ENCODE data around the gene GOLGA7B. TPM values are rescaled to one million over a fixed set of nuclear protein-coding genes. Genes with fewer than 3 reads are reported as not detected.

The GOLGA7B gene
- total and polyA plus RNA-seq, 9 of the 15 experiments (the other 6 are each of a cell fraction or from before 2014, with no cell fraction given), result 0.03 to 0.07 (median 0.04) TPM; not detected in 3

DNA sequence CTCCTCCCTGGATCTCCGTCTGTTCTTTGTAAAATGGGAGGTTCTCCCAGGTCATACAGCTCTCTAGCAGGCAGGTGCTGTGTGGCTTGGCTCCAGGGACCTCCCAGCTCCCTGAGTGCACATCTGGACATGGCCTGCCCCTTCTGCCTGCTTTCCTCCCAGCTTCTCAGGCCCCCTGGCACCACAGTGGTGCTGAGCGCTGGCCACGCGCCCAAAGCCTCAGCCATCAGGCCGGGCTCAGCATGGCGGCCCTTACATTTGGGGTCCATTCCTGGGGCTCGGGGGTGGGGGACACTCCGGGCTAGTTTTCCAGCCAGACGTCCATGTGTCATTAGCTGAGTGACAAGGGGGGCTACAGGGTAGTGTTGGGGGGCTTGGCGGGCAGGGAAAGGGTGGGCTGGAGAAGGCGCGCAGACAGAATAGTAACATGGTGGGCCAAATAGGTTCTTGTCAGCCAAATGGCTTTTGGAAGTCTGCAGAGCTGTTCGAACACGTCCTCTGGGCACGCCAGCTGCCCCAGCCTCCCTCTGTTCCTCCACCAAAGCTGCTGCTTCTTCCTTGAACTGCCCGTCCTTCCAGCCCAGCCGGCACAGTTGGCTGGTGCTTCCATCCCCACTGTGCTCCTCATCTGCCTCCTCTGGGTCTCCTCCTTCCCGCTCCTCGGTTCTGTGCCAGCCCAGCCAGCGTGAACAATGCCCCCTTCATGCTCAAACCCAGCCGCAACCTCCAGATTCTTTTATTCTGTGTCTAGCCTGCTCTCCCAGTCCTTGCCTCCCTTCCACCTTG is 65.9 kb downstream of the GOLGA7B start:
- ATAC-seq (no peak), DNase-seq (ENCODE audit: extremely low read depth in 1 of 4, low spot score in 3 of 4) (no peak), FAIRE-seq (no peak)
- CTCF ChIA-PET (ENCODE audit: low intra/inter-chr PET ratio), result interaction anchor here (0.6 to 1.6 kb wide), 4 partner anchors 113 to 749 kb away, joined by 3 to 9 read pairs (median 4); no protein-coding TSS in a partner anchor
- Histone ChIP-seq H3K9ac (ENCODE audit: insufficient read depth in 1 of 2, low read depth in 2 of 2, low read length in 2 of 2) (no peak overlapping the region), H3K36me3 (ENCODE audit: control insufficient read depth, insufficient read depth, low read length) (no peaks in the 10 kb centered on the region), H3K9me3 (replicated peaks; ENCODE audit: control insufficient read depth, insufficient read depth, low read depth, low read length) (no peaks in the 10 kb centered on the region), H4K20me1 (replicated peaks; ENCODE audit: control insufficient read depth, insufficient read depth, low read length) (0 out of 2 replicates have a peak, but pooled peaks cover 5% of the 10 kb centered on the region), H3K4me2 (ENCODE audit: insufficient read depth, low read length) (no peak overlapping the region), H3K79me2 (ENCODE audit: control insufficient read depth, insufficient read depth, low read length) (no peaks in the 10 kb centered on the region), H3K27me3 (ENCODE audit: control insufficient read depth in 2 of 2, insufficient read depth in 2 of 2, low read length in 2 of 2) (peaks cover 0 to 21% of the 10 kb centered on the region in 2 experiments; a peak in 2 of 5 replicates), H3K9me1 (ENCODE audit: control insufficient read depth, insufficient read depth, low read length) (no peaks in the 10 kb centered on the region), H2AFZ (ENCODE audit: low read depth, low read length) (no peak overlapping the region), H3K4me1 (replicated peaks in 1 of 2; ENCODE audit: control insufficient read depth in 2 of 2, insufficient read depth in 2 of 2, low read length in 2 of 2) (peaks cover 0 to 8% of the 10 kb centered on the region in 2 experiments; a peak in 2 of 5 replicates), H3K4me3 (no peak overlapping the region), H3K27ac (ENCODE audit: extremely low read depth, low read depth, low read length) (no peak overlapping the region)
- BruUV-seq (replicated peaks), result no TSS peak
- POLR2A ChIA-PET, result interaction anchor here (0.6 kb wide), 1 partner anchor 130 kb away, joined by 3 read pairs; no protein-coding TSS in a partner anchor
- in situ Hi-C loops (cut with MboI) (loop anchor here (25.0 kb wide), 1 partner anchor 397 kb away; no protein-coding TSS in a partner anchor), intact Hi-C loops (cut with micrococcal nuclease) (loop anchor here (2.0 to 10.0 kb wide), 2 partner anchors 125 to 389 kb away; no protein-coding TSS in a partner anchor)
- WGBS (ENCODE audit: insufficient coverage, low coverage, missing lambda C conversion rate), result 14% methylated on average over 15 of the region's 21 CpGs
- TF ChIP-seq, protein P1, sequence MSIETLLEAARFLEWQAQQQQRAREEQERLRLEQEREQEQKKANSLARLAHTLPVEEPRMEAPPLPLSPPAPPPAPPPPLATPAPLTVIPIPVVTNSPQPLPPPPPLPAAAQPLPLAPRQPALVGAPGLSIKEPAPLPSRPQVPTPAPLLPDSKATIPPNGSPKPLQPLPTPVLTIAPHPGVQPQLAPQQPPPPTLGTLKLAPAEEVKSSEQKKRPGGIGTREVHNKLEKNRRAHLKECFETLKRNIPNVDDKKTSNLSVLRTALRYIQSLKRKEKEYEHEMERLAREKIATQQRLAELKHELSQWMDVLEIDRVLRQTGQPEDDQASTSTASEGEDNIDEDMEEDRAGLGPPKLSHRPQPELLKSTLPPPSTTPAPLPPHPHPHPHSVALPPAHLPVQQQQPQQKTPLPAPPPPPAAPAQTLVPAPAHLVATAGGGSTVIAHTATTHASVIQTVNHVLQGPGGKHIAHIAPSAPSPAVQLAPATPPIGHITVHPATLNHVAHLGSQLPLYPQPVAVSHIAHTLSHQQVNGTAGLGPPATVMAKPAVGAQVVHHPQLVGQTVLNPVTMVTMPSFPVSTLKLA (conservative IDR thresholded peaks at IDR 0.05), result no peak
- TF ChIP-seq TRIM24 (IDR thresholded peaks at IDR 0.05), result no peak
- TF ChIP-seq, protein P2, sequence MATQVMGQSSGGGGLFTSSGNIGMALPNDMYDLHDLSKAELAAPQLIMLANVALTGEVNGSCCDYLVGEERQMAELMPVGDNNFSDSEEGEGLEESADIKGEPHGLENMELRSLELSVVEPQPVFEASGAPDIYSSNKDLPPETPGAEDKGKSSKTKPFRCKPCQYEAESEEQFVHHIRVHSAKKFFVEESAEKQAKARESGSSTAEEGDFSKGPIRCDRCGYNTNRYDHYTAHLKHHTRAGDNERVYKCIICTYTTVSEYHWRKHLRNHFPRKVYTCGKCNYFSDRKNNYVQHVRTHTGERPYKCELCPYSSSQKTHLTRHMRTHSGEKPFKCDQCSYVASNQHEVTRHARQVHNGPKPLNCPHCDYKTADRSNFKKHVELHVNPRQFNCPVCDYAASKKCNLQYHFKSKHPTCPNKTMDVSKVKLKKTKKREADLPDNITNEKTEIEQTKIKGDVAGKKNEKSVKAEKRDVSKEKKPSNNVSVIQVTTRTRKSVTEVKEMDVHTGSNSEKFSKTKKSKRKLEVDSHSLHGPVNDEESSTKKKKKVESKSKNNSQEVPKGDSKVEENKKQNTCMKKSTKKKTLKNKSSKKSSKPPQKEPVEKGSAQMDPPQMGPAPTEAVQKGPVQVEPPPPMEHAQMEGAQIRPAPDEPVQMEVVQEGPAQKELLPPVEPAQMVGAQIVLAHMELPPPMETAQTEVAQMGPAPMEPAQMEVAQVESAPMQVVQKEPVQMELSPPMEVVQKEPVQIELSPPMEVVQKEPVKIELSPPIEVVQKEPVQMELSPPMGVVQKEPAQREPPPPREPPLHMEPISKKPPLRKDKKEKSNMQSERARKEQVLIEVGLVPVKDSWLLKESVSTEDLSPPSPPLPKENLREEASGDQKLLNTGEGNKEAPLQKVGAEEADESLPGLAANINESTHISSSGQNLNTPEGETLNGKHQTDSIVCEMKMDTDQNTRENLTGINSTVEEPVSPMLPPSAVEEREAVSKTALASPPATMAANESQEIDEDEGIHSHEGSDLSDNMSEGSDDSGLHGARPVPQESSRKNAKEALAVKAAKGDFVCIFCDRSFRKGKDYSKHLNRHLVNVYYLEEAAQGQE (IDR thresholded peaks at IDR 0.05; ENCODE audit: borderline replicate concordance), result no peak
- TF ChIP-seq, protein P2 (CRISPR knock-in tag; IDR thresholded peaks at IDR 0.05; ENCODE audit: low read depth), result no peak
- TF ChIP-seq, protein P3, sequence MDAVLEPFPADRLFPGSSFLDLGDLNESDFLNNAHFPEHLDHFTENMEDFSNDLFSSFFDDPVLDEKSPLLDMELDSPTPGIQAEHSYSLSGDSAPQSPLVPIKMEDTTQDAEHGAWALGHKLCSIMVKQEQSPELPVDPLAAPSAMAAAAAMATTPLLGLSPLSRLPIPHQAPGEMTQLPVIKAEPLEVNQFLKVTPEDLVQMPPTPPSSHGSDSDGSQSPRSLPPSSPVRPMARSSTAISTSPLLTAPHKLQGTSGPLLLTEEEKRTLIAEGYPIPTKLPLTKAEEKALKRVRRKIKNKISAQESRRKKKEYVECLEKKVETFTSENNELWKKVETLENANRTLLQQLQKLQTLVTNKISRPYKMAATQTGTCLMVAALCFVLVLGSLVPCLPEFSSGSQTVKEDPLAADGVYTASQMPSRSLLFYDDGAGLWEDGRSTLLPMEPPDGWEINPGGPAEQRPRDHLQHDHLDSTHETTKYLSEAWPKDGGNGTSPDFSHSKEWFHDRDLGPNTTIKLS (IDR thresholded peaks at IDR 0.05; ENCODE audit: borderline replicate concordance, low read depth), result no peak
- TF ChIP-seq, protein P4, sequence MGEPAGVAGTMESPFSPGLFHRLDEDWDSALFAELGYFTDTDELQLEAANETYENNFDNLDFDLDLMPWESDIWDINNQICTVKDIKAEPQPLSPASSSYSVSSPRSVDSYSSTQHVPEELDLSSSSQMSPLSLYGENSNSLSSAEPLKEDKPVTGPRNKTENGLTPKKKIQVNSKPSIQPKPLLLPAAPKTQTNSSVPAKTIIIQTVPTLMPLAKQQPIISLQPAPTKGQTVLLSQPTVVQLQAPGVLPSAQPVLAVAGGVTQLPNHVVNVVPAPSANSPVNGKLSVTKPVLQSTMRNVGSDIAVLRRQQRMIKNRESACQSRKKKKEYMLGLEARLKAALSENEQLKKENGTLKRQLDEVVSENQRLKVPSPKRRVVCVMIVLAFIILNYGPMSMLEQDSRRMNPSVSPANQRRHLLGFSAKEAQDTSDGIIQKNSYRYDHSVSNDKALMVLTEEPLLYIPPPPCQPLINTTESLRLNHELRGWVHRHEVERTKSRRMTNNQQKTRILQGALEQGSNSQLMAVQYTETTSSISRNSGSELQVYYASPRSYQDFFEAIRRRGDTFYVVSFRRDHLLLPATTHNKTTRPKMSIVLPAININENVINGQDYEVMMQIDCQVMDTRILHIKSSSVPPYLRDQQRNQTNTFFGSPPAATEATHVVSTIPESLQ (CRISPR knock-in tag; IDR thresholded peaks at IDR 0.05), result no peak
- no peak for TF ChIP-seq KLF10 (CRISPR knock-in tag; IDR thresholded peaks at IDR 0.05)

All from K562 (cell line).